ENCODE results near the gene PARM1.

The PARM1 gene

GRCh38 chr4:74932832-74933561 is at the start of gene PARM1:
Gene PARM1 (plus strand): TSS chr4:74933116. CDS start chr4:74933328, 212 bp downstream.
- DNase-seq (ENCODE audit: extremely low read depth in 1 of 2, low read depth in 1 of 2): peak in 1 of 2 donors; percentile 2

GRCh38 chr4:74884266-74884665 is 48.6 kb upstream of the PARM1 start:
- DNase-seq (ENCODE audit: extremely low read depth in 1 of 2, low read depth in 1 of 2): no peak

GRCh38 chr4:74886484-74886883 is 46.4 kb upstream of the PARM1 start:
- DNase-seq (ENCODE audit: extremely low read depth in 1 of 2, low read depth in 1 of 2): no peak

GRCh38 chr4:74890341-74890740 is 42.6 kb upstream of the PARM1 start:
- no peak for DNase-seq (ENCODE audit: extremely low read depth in 1 of 2, low read depth in 1 of 2)

- no peak for DNase-seq (ENCODE audit: extremely low read depth in 1 of 2, low read depth in 1 of 2)
Observed at GRCh38 chr4:74891037-74891436, 41.9 kb upstream of the PARM1 start.

- no peak for DNase-seq (ENCODE audit: extremely low read depth in 1 of 2, low read depth in 1 of 2)
Observed at GRCh38 chr4:74893171-74893570, 39.7 kb upstream of the PARM1 start.

GRCh38 chr4:74896595-74896994 is 36.3 kb upstream of the PARM1 start:
- DNase-seq (ENCODE audit: extremely low read depth in 1 of 2, low read depth in 1 of 2): no peak

GRCh38 chr4:74897386-74897785 is 35.5 kb upstream of the PARM1 start:
- no peak for DNase-seq (ENCODE audit: extremely low read depth in 1 of 2, low read depth in 1 of 2)

GRCh38 chr4:74900862-74901261 is 32.1 kb upstream of the PARM1 start:
- DNase-seq (ENCODE audit: extremely low read depth in 1 of 2, low read depth in 1 of 2): no peak

GRCh38 chr4:74904509-74905065 is 28.3 kb upstream of the PARM1 start:
- DNase-seq (ENCODE audit: extremely low read depth in 1 of 2, low read depth in 1 of 2): no peak

GRCh38 chr4:74906771-74907170 is 26.1 kb upstream of the PARM1 start:
- no peak for DNase-seq (ENCODE audit: extremely low read depth in 1 of 2, low read depth in 1 of 2)

GRCh38 chr4:74919783-74920182 is 13.1 kb upstream of the PARM1 start:
- DNase-seq (ENCODE audit: extremely low read depth in 1 of 2, low read depth in 1 of 2): no peak

GRCh38 chr4:74920704-74921103 is 12.2 kb upstream of the PARM1 start:
- DNase-seq (ENCODE audit: extremely low read depth in 1 of 2, low read depth in 1 of 2): no peak

GRCh38 chr4:74921490-74921889 is 11.4 kb upstream of the PARM1 start:
- DNase-seq (ENCODE audit: extremely low read depth in 1 of 2, low read depth in 1 of 2): no peak

GRCh38 chr4:74926007-74926406 is 6.9 kb upstream of the PARM1 start:
- no peak for DNase-seq (ENCODE audit: extremely low read depth in 1 of 2, low read depth in 1 of 2)

GRCh38 chr4:74930162-74930561 is 2.8 kb upstream of the PARM1 start:
- no peak for DNase-seq (ENCODE audit: extremely low read depth in 1 of 2, low read depth in 1 of 2)

- DNase-seq (ENCODE audit: extremely low read depth in 1 of 2, low read depth in 1 of 2): no peak
Observed at GRCh38 chr4:74931376-74931775, 1.5 kb upstream of the PARM1 start.

GRCh38 chr4:74932010-74932409 is 906 bp upstream of the PARM1 start:
- no peak for DNase-seq (ENCODE audit: extremely low read depth in 1 of 2, low read depth in 1 of 2)

GRCh38 chr4:74933562-74934015 is 673 bp downstream of the PARM1 start:
- DNase-seq (ENCODE audit: extremely low read depth in 1 of 2, low read depth in 1 of 2): no peak

- no peak for DNase-seq (ENCODE audit: extremely low read depth in 1 of 2, low read depth in 1 of 2)
Observed at GRCh38 chr4:74934016-74934831, 1.3 kb downstream of the PARM1 start.

GRCh38 chr4:74934888-74935287 is 2.0 kb downstream of the PARM1 start:
- DNase-seq (ENCODE audit: extremely low read depth in 1 of 2, low read depth in 1 of 2): no peak

- no peak for DNase-seq (ENCODE audit: extremely low read depth in 1 of 2, low read depth in 1 of 2)
Observed at GRCh38 chr4:74941123-74941522, 8.2 kb downstream of the PARM1 start.

All from activated CD8-positive, alpha-beta memory T cell treated with anti-CD3 and anti-CD28 coated beads for 1 hour (primary cell).